AG08395 (cell line): ENCODE measurements around the gene ALKBH4.
"Not testable (repeated sequence)": the region's sequence is repeated elsewhere in the genome, so short reads cannot be mapped to it uniquely, and the experiment has no call there.

Experiments used
- DNase-seq: peaks from one replicate; pipeline ENCODE4 v3.0.0; 2012; ENCODE audit warnings: mixed read lengths, low spot score

Gene ALKBH4

DNA sequence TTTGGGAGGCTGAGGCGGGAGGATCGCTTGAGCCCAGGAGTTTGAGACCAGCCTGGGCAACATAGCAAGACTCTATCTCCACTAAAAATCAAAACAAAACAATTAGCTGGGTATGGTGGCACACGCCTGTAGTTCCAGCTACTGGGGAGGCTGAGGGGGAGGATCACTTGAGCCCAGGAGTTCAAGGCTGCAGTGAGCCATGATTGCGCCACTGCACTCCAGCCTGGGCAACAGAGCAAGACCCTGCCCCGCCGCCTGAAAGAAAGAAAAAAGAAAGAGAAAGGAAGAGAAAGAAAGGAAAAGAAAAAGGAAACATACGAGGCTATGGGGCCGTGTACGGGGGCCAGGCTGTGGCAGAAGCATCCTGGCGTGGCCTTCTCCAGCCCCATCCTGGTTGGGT is 9.7 kb downstream of the ALKBH4 start:
- not testable (repeated sequence) for DNase-seq

DNA sequence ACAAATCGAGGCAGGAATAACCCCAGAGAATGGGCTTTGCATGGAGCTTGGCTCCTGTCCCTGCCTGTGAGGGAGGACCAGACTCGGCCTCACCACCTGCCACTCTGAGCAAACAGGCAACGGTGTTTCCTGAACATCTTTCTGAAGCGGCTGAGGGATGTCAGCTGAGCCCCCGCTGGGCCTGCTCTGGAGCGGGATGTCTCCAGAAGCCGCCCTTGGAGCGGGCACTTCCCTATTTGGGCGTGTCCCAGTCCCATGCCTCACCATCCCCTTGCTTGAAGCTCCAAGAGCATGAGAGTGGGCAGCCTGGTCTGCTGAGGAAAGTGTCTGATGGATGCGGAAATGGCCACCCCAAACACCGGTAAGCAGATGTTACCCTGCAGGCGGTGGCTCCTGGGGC is 10.2 kb downstream of the ALKBH4 start:
- DNase-seq: no peak

DNA sequence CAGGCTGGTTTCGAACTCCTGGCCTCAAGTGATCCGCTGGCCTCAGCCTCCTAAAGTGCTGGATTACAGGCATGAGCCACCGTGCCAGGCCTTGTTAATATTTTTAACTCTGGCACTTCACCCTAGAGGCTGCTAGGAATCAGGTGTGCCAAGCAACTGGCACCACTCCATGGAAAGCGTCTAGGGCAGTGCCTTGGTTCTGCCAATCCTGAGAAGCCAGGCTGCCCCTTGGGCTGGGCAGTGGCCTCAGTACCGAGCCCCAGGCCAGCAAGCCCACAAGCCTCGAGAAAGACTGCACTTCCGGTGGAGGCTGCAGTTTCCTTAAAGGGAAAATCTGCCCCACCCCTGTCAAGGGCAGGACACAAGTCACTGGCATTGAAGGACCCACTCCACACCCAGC is 11.3 kb downstream of the ALKBH4 start:
- DNase-seq: no peak

DNA sequence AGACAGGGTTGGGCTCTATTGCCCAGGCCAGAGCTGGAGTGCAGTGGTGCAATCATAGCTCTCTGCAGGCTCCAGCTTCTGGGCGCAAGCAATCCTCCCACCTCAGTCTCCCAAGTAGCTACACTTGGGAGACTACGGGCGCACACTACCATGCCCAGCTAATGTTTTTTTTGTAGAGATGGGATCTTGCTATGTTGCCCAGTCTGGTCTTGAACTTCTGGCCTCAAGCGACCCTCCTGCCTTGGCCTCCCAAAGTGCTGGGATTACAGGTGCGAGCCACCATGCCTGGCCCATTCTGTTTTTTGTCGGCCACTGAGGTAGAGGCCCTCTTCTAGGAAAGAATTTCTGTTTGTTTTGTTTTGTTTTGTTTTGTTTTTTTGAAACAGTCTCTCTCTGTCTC is 12.2 kb downstream of the ALKBH4 start:
- no peak for DNase-seq

DNA sequence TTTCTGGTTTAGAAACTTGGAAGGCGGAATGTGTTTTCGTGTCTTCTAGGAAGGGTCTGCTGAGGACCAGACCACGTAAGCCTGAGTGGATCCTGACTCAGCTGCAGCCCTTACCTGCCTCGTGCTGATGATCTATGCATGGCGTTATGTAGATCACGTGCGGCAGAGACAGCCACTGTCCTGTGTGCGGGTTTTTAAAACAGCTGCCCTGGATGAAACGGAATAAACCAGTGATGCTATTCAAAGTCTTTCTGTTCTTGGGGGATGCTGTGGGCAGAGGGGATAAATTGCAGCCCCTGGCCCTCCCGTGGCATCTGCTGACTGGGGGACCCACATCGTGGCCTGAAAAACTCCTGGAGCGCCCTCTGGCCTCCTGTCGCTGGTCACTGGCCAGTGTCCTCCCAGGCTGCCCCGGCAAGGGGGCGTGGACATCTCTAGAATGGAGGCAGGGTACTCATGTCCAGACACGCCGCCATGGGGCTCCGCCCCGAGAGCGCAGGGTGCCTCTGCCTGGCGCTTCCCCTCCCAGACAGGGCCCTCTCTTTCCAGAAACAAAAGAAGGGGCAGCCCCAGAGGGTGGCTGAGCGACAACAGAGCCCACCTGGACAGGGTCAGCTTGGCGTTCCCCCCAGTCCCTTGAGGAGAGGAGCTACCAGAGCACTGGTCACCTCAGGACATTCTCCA is 13.2 kb downstream of the ALKBH4 start:
- DNase-seq: no peak

DNA sequence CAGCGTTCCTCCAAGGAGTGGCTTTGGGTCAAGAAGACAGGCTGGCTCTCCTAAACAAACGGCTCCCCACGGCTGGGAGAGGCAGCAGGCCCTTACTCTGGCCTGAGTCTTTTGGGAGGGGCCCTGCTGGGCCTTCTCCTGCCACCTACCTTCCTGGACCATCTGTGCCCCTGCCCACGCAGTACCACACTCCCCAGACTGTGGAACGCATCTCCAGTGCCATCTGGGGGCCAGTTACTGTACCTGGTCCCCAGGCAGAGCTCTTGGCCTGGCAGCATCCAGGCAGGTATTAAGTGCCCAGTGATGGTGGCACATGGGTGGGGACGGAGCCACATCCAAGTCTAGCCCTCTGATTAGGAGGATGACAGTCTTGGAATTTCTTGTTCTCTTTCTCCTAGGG is 14.4 kb downstream of the ALKBH4 start:
- no peak for DNase-seq

DNA sequence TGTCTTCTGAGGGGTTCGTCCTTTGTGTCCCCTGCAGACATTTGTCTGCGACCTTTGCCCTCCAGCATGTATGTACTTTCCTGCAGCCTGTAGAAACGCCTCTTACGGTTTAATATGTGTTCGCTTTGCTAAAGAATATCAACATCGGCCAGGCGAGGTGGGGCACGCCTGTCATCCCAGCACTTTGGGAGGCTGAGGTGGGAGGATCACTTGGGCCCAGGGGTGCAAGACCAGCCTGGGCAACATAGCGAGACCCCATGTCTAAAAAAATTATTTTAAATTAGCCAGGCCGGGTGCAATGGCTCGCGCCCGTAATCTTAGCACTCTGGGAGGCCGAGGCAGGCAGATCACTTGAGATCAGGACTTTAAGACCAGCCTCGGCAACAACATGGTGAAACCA is 15.5 kb downstream of the ALKBH4 start:
- no peak for DNase-seq

DNA sequence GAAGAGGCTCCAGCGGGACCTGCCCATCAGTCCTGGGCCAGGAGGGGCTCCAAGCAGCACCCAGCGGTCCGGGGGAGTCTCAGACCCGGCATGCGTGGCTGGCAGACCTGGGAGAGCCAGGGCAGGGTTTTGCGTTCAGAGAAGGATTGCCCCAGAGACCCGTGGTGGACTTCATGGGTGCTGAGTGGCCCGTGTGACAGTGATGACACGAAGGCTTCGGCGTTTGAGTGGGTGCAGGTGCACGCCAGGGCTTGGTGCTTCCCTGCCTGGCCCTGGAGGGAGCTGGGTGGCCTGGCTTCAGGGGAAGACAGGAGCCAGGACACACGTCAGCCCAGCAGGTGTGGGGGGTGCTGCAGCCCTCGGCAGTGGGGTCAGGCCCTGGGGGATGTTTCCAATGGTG is 17.4 kb downstream of the ALKBH4 start:
- DNase-seq: no peak

DNA sequence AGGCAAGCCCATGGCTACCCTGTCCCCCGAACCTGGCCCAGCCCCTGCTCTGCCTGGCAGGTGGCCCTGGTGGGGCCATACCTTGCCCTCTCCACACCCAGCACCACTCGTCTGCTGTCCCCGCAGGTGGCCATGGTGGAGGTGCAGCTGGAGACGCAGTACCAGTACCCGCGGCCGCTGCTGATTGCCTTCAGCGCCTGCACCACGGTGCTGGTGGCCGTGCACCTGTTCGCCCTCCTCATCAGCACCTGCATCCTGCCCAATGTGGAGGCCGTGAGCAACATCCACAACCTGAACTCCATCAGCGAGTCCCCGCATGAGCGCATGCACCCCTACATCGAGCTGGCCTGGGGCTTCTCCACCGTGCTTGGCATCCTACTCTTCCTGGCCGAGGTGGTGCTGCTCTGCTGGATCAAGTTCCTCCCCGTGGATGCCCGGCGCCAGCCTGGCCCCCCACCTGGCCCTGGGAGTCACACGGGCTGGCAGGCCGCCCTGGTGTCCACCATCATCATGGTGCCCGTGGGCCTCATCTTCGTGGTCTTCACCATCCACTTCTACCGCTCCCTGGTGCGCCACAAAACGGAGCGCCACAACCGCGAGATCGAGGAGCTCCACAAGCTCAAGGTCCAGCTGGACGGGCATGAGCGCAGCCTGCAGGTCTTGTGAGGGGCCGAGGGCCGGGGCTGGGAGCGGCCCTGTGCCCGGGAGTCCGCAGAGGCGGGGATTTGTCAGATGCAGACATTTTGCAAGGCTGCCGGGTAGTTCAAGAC is 18.1 kb downstream of the ALKBH4 start:
- no peak for DNase-seq

DNA sequence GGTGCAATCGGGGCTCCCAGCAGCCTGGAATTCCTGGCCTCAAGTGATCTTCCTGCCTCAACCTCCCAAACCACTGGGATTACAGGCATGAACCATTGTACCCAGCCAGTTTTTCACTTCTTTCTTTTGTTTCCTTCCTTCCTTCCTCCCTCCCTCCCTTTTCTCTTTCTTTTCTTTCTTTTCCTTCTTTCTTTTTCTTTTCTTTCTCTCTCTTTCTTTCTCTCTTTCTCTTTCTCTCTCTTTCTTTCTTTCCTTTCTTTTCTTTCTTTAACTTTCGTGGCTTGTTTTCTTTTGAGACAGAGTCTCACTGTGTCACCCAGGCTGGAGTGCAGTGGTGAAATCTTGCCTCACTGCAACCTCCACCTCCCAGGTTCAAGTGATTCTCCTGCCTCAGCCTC is 19.0 kb downstream of the ALKBH4 start:
- no peak for DNase-seq

DNA sequence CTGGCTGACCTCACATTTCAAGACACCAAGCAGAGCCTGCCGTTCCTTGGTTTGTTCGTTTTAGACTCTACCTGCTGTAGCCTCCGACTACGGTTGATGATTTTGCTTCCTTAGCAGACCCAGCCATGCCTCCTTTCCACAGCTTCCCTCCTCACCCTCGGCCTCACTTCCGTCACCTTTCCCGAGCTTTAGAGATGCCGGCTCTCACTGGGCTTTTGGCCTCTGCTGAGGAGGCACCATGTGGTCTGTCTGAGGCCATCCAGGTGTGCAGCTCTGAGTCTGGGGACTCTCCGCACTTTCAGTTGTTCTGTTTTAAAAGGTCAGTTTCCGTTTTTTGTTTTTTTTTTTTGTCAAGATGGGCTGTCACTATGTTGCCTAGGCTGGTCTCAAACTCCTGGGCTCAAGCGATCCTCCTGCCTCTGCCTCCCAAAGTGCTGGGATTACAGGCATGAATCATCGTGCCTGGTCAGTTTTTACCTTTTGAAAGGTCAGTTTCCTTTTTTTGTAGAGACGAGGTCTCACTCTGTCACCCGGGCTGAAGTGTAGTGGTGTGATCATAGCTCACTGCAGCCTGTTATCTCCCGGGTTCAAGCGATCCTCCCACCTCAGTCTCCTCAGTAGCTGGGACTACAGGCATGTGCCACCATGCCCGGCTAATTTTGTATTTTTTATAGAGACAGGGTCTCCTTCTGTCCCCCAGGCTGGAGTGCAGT is 19.5 kb downstream of the ALKBH4 start:
- DNase-seq: no peak

DNA sequence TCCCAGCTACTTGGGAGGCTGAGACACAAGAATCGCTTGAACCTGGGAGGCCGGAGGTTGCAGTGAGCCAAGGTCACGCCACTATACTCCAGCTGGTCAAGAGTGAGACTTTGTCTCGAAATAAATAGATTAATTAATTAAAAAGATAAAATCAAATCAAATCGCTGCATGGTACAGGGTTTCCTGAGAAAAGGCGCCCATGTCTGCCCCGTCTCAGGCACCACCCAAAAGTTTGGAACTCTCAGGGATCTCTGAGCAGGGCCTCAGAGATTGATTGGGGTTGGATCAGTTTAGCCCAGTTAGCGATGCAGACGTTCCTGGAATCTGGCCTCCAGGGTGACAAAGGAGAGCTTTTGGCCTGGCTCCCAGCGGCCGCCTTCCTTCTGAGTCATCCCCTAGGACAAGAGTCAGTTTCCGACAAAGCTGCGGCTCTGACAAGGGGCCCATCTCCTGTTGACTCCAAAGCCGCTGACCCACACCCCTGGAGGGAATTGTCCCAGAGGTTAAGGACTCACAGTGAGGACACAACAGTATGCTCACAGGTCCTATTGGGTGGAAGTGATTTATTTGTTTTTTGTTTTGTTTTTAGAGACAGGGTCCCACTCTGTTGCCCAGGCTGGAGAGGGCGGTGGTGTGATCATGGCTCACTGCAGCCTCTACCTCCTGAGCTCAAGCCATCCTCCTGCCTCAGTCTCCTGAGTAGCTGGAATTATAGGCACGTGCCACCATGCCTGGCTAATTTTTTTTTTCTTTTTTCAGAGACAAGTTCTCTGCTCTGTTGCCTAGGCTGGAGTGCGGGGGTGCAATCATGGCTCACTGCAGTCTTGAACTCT is 24.5 kb downstream of the ALKBH4 start:
- peak; percentile 91 for DNase-seq

DNA sequence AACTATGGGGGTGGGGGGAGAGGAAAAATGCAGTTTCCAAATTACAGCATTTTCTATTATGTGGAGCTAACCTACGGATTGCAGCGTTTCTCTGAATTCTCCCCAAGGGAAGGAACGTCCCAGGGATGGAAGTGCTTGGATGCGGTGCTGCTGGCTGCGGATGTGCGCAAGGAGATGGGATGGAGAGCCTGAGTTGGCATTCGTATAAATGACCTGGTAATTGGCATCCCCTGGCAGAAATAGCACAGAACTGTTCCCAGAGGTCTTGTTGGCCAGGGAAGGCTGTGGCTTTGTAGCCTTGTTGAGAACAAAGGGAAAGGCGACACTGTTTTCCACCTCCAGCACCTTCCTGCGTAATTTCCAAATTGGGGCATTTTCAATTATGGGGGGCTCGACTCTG is 28.5 kb downstream of the ALKBH4 start:
- DNase-seq: no peak

DNA sequence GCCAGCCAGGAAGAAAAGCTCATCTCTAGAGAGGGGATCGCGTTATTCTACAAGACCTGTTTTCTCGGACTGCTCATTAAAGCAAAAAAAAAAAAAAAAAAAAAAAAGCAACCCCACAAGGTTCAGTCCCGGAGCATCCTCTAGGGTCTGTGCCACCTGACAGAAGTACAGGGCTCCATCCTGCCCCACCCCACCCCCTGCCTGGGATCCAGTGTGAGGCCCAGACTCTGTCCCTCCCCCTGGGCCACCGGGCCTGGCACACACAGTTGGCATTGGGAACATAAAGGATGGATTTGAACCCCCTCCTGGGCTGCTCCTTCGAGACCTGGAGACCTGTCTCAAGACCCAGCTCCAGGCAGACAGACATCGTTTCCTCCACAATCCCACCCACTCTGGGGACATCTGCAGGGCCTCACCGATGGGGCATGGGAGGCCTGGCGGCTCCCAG is 30.6 kb downstream of the ALKBH4 start:
- DNase-seq: no peak

DNA sequence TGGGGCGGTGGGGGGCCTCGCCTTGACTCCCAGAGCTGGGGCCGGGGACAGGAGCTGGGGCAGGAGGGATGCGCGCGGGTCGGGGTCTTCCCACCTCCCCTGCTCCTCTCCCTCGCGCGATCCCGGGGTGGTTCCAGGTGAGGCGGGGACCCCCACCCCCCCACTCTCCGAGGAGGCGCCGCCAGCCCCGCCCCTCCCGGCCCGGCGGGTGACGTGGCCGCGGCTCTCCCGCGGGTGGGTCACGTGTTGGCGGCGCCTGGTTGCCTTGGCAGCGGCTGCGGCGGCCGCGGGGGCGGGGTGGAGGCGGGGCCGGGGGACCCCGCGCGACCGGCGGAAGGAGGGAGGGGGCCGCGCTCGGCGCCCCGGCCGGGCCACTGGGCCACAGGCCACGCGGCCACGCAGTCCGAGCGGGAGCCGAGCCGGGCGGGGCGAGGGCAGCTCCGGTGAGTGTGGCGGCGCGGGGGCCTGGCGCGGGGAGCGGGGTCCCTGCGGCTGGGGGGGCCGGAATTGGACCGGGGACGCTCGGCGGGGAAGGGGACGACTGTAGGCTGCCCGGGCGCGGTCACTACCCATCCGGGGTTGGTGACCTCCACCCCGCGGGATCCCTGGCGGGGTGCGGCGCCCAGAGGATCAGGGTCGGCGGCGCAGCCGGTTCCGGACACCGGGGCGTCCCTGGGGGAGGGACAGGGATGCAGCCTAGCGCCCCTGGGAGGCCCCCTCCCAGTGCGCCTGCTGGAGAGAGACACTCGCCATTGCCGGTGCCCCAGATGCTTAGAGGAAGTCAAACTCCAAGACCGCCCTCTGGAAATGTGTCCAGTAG is 31.2 kb downstream of the ALKBH4 start, which contains the start of gene ORAI2:
Gene ORAI2 (plus strand): TSS at position 357 of the 820 bp plus-strand sequence. CDS start 5,382 bp downstream, outside the sequence.
- DNase-seq: peak; percentile 93

DNA sequence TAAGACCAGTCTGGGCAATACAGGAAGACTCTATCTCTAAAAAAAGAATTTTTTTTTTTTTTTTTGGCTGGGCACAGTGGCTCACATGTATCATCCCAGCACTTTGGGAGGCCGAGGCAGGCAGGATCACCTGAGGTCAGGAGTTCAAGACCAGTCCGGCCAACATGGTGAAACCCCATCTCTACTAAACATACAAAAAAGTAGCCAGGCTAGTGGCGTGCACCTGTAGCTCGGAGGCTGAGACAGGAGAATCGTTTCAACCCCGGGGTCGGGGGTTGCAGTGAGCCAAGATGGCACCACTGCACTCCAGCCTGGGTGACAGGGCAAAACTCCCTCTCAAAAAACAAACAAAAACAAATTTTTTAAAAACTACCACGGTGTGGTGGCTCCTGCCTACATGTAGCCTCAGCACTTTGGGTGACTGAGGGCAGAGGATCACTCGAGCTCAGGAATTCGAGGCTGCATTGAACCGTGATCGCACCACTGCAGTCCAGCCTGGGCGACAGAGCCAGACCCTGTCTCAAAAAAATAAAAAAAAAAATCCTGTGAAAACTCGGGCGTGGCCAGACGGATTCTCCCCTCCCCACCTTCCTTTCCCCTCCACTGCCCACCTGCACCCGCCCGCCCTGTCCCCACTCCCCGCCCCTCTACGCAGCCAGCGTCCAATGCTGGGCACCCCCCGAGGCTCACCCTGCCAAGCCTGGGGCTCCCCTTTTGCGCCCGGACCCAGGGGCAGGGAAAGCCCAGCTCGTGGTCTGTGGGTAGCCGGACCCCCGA is 32.0 kb downstream of the ALKBH4 start:
- DNase-seq: no peak

DNA sequence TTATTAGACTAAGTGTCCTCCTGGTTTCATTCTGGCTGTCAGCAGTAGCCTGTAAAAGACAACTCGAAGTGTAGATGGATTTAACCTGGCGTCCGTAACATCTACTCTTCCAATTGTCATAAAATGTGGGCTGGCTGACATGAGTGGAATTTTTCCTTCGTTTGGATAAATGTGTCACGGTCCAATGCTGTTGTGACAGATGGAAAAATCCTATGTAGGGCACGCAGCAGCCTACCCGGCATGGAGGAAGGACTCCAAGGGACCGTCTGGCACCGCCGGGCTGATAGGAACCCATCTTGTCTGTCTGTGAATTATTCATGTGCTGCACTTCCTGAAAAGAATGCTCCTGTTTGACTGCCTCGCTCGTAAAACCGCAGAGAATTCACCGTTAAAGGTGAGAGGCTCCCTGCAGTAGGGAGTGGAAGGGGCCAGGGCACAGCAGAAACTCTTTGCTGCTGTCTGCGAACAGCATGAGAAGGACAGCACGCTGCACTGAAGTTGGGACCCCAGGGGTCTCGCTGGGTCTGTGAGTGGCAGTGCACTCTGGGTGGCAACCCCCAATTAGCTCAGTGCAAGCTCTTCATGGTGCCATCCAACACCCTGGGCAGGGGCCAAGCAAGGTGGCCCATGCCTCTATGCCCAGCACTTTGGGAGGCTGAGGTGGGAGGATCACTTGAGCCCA is 32.9 kb downstream of the ALKBH4 start:
- DNase-seq: no peak

DNA sequence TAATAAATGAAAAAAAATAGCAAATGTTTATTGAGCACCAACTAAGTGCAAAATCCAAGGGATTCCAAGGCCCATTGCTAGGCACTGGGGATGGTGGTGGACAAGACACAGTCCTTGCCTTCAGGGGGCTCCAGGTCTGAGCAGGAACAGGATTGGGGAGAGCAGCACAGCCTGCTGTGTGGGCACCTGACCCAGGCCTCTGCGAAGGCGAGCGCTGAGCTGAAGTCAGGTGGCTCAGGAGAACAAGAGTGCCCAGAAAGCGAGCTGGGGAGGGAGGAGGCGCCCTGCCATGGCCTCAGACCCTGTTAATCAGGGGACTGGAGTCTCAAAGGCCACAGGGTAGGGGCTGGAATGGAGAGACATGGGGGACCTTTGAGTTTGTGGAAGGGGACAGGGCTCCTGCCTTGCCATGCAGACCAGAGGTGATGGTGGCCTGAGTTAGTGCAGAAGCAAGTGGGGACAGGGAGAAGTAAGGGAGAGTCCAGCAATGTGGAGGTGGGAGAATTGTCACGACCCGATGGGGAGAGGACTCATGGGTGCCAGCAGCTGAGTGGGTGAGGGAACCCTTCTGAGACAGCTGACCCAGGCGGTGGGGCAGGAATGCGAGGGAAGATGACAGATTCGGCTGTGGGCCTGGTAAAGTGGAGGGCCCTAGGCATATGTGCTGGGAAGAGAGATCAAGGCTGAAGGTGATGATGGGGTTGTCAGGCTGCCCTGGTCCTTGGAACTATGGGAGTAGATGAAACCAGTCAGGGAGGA is 35.3 kb downstream of the ALKBH4 start:
- DNase-seq: no peak

DNA sequence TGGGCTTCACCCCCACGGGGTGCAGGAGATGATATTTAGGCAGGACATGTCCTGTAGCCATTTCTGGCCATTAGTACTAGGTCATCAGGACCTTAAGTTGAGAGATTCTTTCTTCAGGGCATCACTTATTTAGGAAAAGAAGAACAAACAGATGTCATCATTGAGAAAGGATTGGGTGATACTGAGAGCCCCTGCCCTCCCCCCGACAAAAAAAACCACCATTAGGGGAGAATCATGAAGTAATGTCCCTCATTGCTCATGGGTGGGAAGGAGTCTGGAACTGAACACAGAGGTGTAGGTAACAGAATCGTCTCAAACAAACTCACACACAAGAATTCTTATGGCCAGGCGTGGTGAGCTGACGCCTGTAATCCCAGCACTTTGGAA is 37.7 kb downstream of the ALKBH4 start:
- DNase-seq: no peak
